Adrenal gland (tissue), 12 donors: ENCODE results near the gene B4GALNT2. TPM values are rescaled to one million over a fixed set of nuclear protein-coding genes. Genes with fewer than 3 reads are reported as not detected.

Experiments
- DNase-seq, 7 donors: peaks; one replicate each; pipeline ENCODE4 v3.0.0-alpha.2; 2019 to 2020
- H3K27ac ChIP-seq, 5 donors: fragments of 200-600 bp; sonication (generic) in 4 of 5; 1 replicate in 3 of 5; 2 replicates in 2 of 5; pipeline versions ENCODE4 v1.5.1 to v1.8.0; 2016 to 2020; ENCODE audit warnings: mild to moderate bottlenecking in 1 of 5
- H3K27me3 ChIP-seq: fragments of 200-600 bp; 2 replicates; pipeline ENCODE4 v1.8.0; 2021
- H3K36me3 ChIP-seq, 2 donors: fragments of 200-600 bp; replicated peaks in 1 of 2; 1 replicate in 1 of 2; 2 replicates in 1 of 2; pipeline versions ENCODE4 v1.5.1 to v1.8.0; 2018 to 2022
- H3K4me1 ChIP-seq, 2 donors: fragments of 200-600 bp; replicated peaks in 1 of 2; 1 replicate in 1 of 2; 2 replicates in 1 of 2; pipeline versions ENCODE4 v1.5.1 to v1.8.0; 2018 to 2021
- H3K4me3 ChIP-seq, 4 donors: fragments of 200-600 bp; sonication (generic) in 3 of 4; one replicate each; pipeline ENCODE4 v1.5.1; 2016 to 2018
- H3K9me3 ChIP-seq, 3 donors: fragments of 200-600 bp; sonication (generic) in 1 of 3; replicated peaks in 1 of 3; 1 replicate in 2 of 3; 2 replicates in 1 of 3; pipeline versions ENCODE4 v1.5.1 to v1.8.0; 2016 to 2021
- CTCF ChIP-seq, 6 experiments: fragments of 450-650 bp in 4 of 6; fragments of 200-600 bp in 2 of 6; sonication (generic) in 1 of 6; IDR thresholded peaks; 1 replicate in 5 of 6; 2 replicates in 1 of 6; pipeline versions ENCODE4 v1.5.1 to v1.8.0; 2016 to 2021; ENCODE audit warnings: antibody characterized with exemption in 6 of 6, mild to moderate bottlenecking in 2 of 6, moderate library complexity in 1 of 6
- POLR2A ChIP-seq, 2 donors: fragments of 450-650 bp; IDR thresholded peaks; one replicate each; pipeline ENCODE4 v1.6.1; 2017; ENCODE audit warnings: antibody characterized with exemption in 2 of 2, mild to moderate bottlenecking in 2 of 2, moderate library complexity in 1 of 2
- whole genome bisulfite sequencing, 4 donors: extraction: QIAGEN DNeasy Blood & Tissue Kit in 2 of 4; methylation state at CpG; one replicate each; pipeline versions ENCODE4 v1.1.5 to v1.1.7; 2013 to 2017; 5-methylcytosine and 5-hydroxymethylcytosine counted together
- intact Hi-C, 2 donors: fragments of 100-400 bp; cut with DNase I; formaldehyde crosslinking; loops; one replicate each; pipeline versions ENCODE4 v1.14.1 to v1.15.0; 2022 to 2023
- polyA plus RNA-seq, 3 donors: library from polyadenylated mRNA; stranded (reverse); fragments of 200-250 nt in 2 of 3; fragments of 350-450 nt in 1 of 3; fragmentation: Illumina TruSeq in 1 of 3; extraction: RNeasy Lipid Tissue Mini Kit (QIAGEN cat#74804) in 1 of 3; gene quantifications; one replicate each; pipeline ENCODE4 v1.2.3, GENCODE V29; 2013 to 2014
- total RNA-seq, 9 donors: library from RNA; depleted of rRNA in 4 of 9; stranded (reverse); fragments of >200 nt in 4 of 9; fragments of 120-200 nt in 1 of 9; fragmentation: NEBNext Ultra II Directional in 1 of 9; extraction: Animal tissue kit (Norgen Biotek cat#: 25700) in 1 of 9; gene quantifications; one replicate each; pipeline versions ENCODE4 v1.1.0 to v1.2.4, GENCODE V29; 2013 to 2023
- donor health status: healthy with polysubstance abuse.
- donor health status: Bipolar disorder and iron deficiency.
- donor health status: DM: yes; HTN: yes; CAD: no.
- donor health status: DM: no; HTN: no; CAD: no.
- donor health status: DM: no; HTN: no; CAD: no.
- donor health status: DM: yes; HTN: yes; CAD: no.

B4GALNT2 gene
- total and polyA plus RNA-seq, 12 donors: 0.04 to 3.4 (median 0.19) TPM; not detected in 2

- DNase-seq: no peak
- no peaks in the 10 kb centered on the region for H3K9me3 ChIP-seq
- intact Hi-C loops: loop anchor here in 1 of 2 donors (5.0 kb wide), 1 partner anchor 42 kb away; no protein-coding TSS in a partner anchor
- H3K27ac ChIP-seq: no peak overlapping the region
- no peak for TF ChIP-seq CTCF (IDR thresholded peaks at IDR 0.05)
- TF ChIP-seq POLR2A (IDR thresholded peaks at IDR 0.05): no peak
- H3K36me3 ChIP-seq: no peaks in the 10 kb centered on the region
- H3K4me1 ChIP-seq: peaks cover 0 to 13% of the 10 kb centered on the region in 2 donors
- H3K27me3 ChIP-seq: peaks cover 26% of the 10 kb centered on the region
- no peak overlapping the region for H3K4me3 ChIP-seq
- 1 to 10% (median 2%) methylated on average over 38 to 95 of the region's 95 CpGs for WGBS, 4 donors
Measured at GRCh38 chr17:49224198-49224996, 91.8 kb downstream of the B4GALNT2 start.

- no peaks in the 10 kb centered on the region for H3K36me3 ChIP-seq
- no peak overlapping the region for H3K27ac ChIP-seq
- H3K4me3 ChIP-seq: no peak overlapping the region
- intact Hi-C loops: loop anchor here (5.0 kb wide), 2 partner anchors 43 to 67 kb away; no protein-coding TSS in a partner anchor
- 18 to 65% (median 32%) methylated on average over 2 to 11 of the region's 11 CpGs for WGBS, 4 donors
- no peak for DNase-seq
- H3K4me1 ChIP-seq: peaks cover 4 to 14% of the 10 kb centered on the region in 2 donors
- peaks cover 21% of the 10 kb centered on the region for H3K27me3 ChIP-seq
- no peak for TF ChIP-seq POLR2A (IDR thresholded peaks at IDR 0.05)
- TF ChIP-seq CTCF (IDR thresholded peaks at IDR 0.05): no peak
- H3K9me3 ChIP-seq: no peaks in the 10 kb centered on the region
Measured at GRCh38 chr17:49224997-49225337, 92.4 kb downstream of the B4GALNT2 start.

- WGBS, 4 donors: 78 to 90% (median 82%) methylated on average over 7 to 8 of the region's 8 CpGs
- Histone ChIP-seq H3K9me3 (no peaks in the 10 kb centered on the region), H3K36me3 (no peaks in the 10 kb centered on the region), H3K4me1 (peaks cover 10 to 21% of the 10 kb centered on the region in 2 donors), H3K27me3 (peaks cover 18% of the 10 kb centered on the region), H3K27ac (no peak overlapping the region), H3K4me3 (no peak overlapping the region)
- TF ChIP-seq CTCF (IDR thresholded peaks at IDR 0.05) (no peak), POLR2A (IDR thresholded peaks at IDR 0.05) (no peak)
- intact Hi-C loops: loop anchor here in 1 of 2 donors (5.0 kb wide), 2 partner anchors 43 to 67 kb away; no protein-coding TSS in a partner anchor
- DNase-seq: no peak
Measured at GRCh38 chr17:49225554-49226236, 93.1 kb downstream of the B4GALNT2 start.

Other genes starting within 250 kb of the B4GALNT2 start
- gene ATP5MC1, start 240.0 kb upstream of the B4GALNT2 start, total RNA-seq: 100 to 1,000 TPM in 5 of 9 donors, 10 to 100 TPM in 4; 63.4 to 200 (median 113) TPM
- gene ATP5MC1, start 240.0 kb upstream of the B4GALNT2 start, polyA plus RNA-seq: 100 to 1,000 TPM; 110 to 433 (median 292) TPM
- 10 to 100 TPM; 60.1 to 92.2 (median 76.1) TPM for gene UBE2Z, start 224.4 kb upstream of the B4GALNT2 start, total RNA-seq
- 10 to 100 TPM; 30.8 to 81.1 (median 32.2) TPM for gene UBE2Z, start 224.4 kb upstream of the B4GALNT2 start, polyA plus RNA-seq
- gene SNF8, start 187.9 kb upstream of the B4GALNT2 start, total RNA-seq: 100 to 1,000 TPM in 4 of 9 donors, 10 to 100 TPM in 5; 52.0 to 133 (median 98.6) TPM
- gene SNF8, start 187.9 kb upstream of the B4GALNT2 start, polyA plus RNA-seq: 100 to 1,000 TPM in 2 of 3 donors, 10 to 100 TPM in 1; 98.8 to 160 (median 142) TPM
- under 1 TPM in 1 of 9 donors, not detected in 8; 0.35 TPM for gene GIP, start 164.2 kb upstream of the B4GALNT2 start, total RNA-seq
- gene GIP, start 164.2 kb upstream of the B4GALNT2 start, polyA plus RNA-seq: under 1 TPM in 1 of 3 donors, not detected in 2; 0.97 TPM
- gene IGF2BP1, start 135.4 kb upstream of the B4GALNT2 start, total RNA-seq: 10 to 100 TPM in 1 of 9 donors, 1 to 10 TPM in 1, under 1 TPM in 4, not detected in 3; under 0.01 to 15.5 (median 0.50) TPM
- under 1 TPM in 2 of 3 donors, not detected in 1; under 0.01 to 0.02 TPM for gene IGF2BP1, start 135.4 kb upstream of the B4GALNT2 start, polyA plus RNA-seq
- 10 to 100 TPM in 1 of 9 donors, 1 to 10 TPM in 8; 1.2 to 31.9 (median 2.9) TPM for gene GNGT2, start 77.8 kb downstream of the B4GALNT2 start, total RNA-seq
- 1 to 10 TPM; 3.2 to 6.5 (median 3.3) TPM for gene GNGT2, start 77.8 kb downstream of the B4GALNT2 start, polyA plus RNA-seq
- gene ABI3, start 77.9 kb downstream of the B4GALNT2 start, total RNA-seq: 10 to 100 TPM in 8 of 9 donors, 1 to 10 TPM in 1; 2.4 to 39.9 (median 17.5) TPM
- gene ABI3, start 77.9 kb downstream of the B4GALNT2 start, polyA plus RNA-seq: 10 to 100 TPM in 2 of 3 donors, 1 to 10 TPM in 1; 4.4 to 15.1 (median 13.0) TPM
- gene PHOSPHO1, start 98.0 kb downstream of the B4GALNT2 start, total RNA-seq: 1 to 10 TPM in 1 of 9 donors, under 1 TPM in 4, not detected in 4; 0.25 to 5.5 (median 0.65) TPM
- under 1 TPM in 2 of 3 donors, not detected in 1; 0.56 to 0.61 TPM for gene PHOSPHO1, start 98.0 kb downstream of the B4GALNT2 start, polyA plus RNA-seq
- 10 to 100 TPM; 39.1 to 58.7 (median 49.6) TPM for gene ZNF652, start 229.5 kb downstream of the B4GALNT2 start, total RNA-seq
- gene ZNF652, start 229.5 kb downstream of the B4GALNT2 start, polyA plus RNA-seq: 10 to 100 TPM; 22.7 to 52.8 (median 39.3) TPM